SK-N-SH (cell line): ENCODE data around the gene HAPLN2. TPM values are rescaled to one million over a fixed set of nuclear protein-coding genes. Genes with fewer than 3 reads are reported as not detected.

Experiments used
- CTCF ChIA-PET: fragments of 300-600, 350-600 bp; formaldehyde crosslinking; extraction: SDS; loops from one replicate; lab custom pipeline; 2021; lab: Yijun Ruan, JAX
- POLR2A ChIA-PET: fragments of 350-600 bp; sonication (Branson Sonifier 250); formaldehyde crosslinking; extraction: SDS; loops from one replicate; lab custom pipeline; 2020; ENCODE audit warnings: antibody characterized with exemption, inconsistent platforms; lab: Yijun Ruan, JAX
- DNase-seq: peaks from one replicate; pipeline ENCODE4 v3.0.0; 2012
- H2AFZ ChIP-seq: fragments of 200-600 bp; sonication (generic); 2 replicates; pipeline ENCODE4 v1.8.1; 2016; ENCODE audit warnings: antibody characterized with exemption, mild to moderate bottlenecking, low read depth
- H3F3A ChIP-seq: fragments of 200-600 bp; sonication (generic); replicated peaks from 2 replicates; pipeline ENCODE3; 2016; ENCODE audit warnings: antibody characterized with exemption, mild to moderate bottlenecking; ENCODE audit not compliant: insufficient read depth
- H3K27ac ChIP-seq, 2 experiments: fragments of 200-500 bp in 1 of 2; fragments of 200-600 bp in 1 of 2; sonication (Bioruptor generic) in 1 of 2; sonication (generic), shearing (Covaris generic) in 1 of 2; 2 replicates each; pipeline versions ENCODE4 v1.5.1 to v1.6.1; 2014 to 2016; ENCODE audit warnings: low read depth in 2 of 2, inconsistent platforms in 1 of 2, low read length in 1 of 2, mild to moderate bottlenecking in 1 of 2, mixed read lengths in 1 of 2
- H3K27me3 ChIP-seq: fragments of 200-600 bp; sonication (generic), shearing (Covaris generic); 2 replicates; pipeline ENCODE4 v1.6.1; 2016; ENCODE audit warnings: mixed run types; ENCODE audit not compliant: insufficient read depth
- H3K36me3 ChIP-seq, 2 experiments: fragments of 200-500 bp in 1 of 2; fragments of 200-600 bp in 1 of 2; sonication (Bioruptor generic) in 1 of 2; sonication (generic) in 1 of 2; replicated peaks in 1 of 2; 2 replicates each; pipeline versions ENCODE3 to v1.5.1; 2014 to 2016; ENCODE audit warnings: low read length in 1 of 2, mild to moderate bottlenecking in 1 of 2; ENCODE audit not compliant: insufficient read depth in 2 of 2, control insufficient read depth in 1 of 2
- H3K4me1 ChIP-seq, 2 experiments: fragments of 200-500 bp in 1 of 2; fragments of 200-600 bp in 1 of 2; sonication (Bioruptor generic) in 1 of 2; sonication (generic), shearing (Covaris generic) in 1 of 2; 2 replicates each; pipeline versions ENCODE4 v1.5.1 to v1.6.1; 2014 to 2016; ENCODE audit warnings: low read depth in 1 of 2, low read length in 1 of 2, mixed run types in 1 of 2; ENCODE audit not compliant: insufficient read depth in 2 of 2, control insufficient read depth in 1 of 2
- H3K4me2 ChIP-seq: fragments of 200-600 bp; sonication (generic), shearing (Covaris generic); 2 replicates; pipeline ENCODE4 v1.6.1; 2017; ENCODE audit warnings: mixed run types
- H3K4me3 ChIP-seq, 2 experiments: fragments of 200-500 bp in 1 of 2; fragments of 200-600 bp in 1 of 2; sonication (Bioruptor generic) in 1 of 2; sonication (generic), shearing (Covaris generic) in 1 of 2; 2 replicates each; pipeline versions ENCODE4 v1.5.1 to v1.8.1; 2014 to 2016; ENCODE audit warnings: low read depth in 2 of 2, inconsistent platforms in 1 of 2, low read length in 1 of 2, mild to moderate bottlenecking in 1 of 2, mixed read lengths in 1 of 2, moderate library complexity in 1 of 2
- H3K79me2 ChIP-seq: fragments of 200-600 bp; sonication (generic); 2 replicates; pipeline ENCODE4 v1.8.1; 2017; ENCODE audit warnings: mild to moderate bottlenecking; ENCODE audit not compliant: insufficient read depth
- H3K9ac ChIP-seq: fragments of 200-600 bp; sonication (generic); 2 replicates; pipeline ENCODE4 v1.6.1; 2017; ENCODE audit warnings: mixed run types
- H3K9me2 ChIP-seq: fragments of 200-600 bp; sonication (generic); 2 replicates; pipeline ENCODE4 v1.6.1; 2017; ENCODE audit warnings: mixed run types
- H3K9me3 ChIP-seq: fragments of 200-600 bp; sonication (generic); 2 replicates; pipeline ENCODE4 v1.6.1; 2017; ENCODE audit warnings: mixed run types, mild to moderate bottlenecking, moderate library complexity
- H4K20me1 ChIP-seq: fragments of 200-600 bp; sonication (generic); 2 replicates; pipeline ENCODE4 v1.6.1; 2017; ENCODE audit warnings: mild to moderate bottlenecking, mixed run types; ENCODE audit not compliant: insufficient read depth
- CTCF ChIP-seq: fragments of 200-600 bp; sonication (generic); IDR thresholded peaks from 2 replicates; pipeline ENCODE4 v1.6.1; 2017; ENCODE audit warnings: antibody characterized with exemption, mild to moderate bottlenecking, moderate library complexity
- ELF1 ChIP-seq: IDR thresholded peaks from 2 replicates; pipeline ENCODE4 v1.4.0; 2012
- EP300 ChIP-seq, 2 experiments: IDR thresholded peaks; 2 replicates each; pipeline versions ENCODE4 v1.4.0 to v1.6.1; 2012; ENCODE audit warnings: borderline replicate concordance in 1 of 2, low read depth in 1 of 2, low read length in 1 of 2
- FOXJ3 ChIP-seq: sonication (generic); formaldehyde crosslinking; IDR thresholded peaks from 2 replicates; pipeline ENCODE4 v1.5.1; 2020; ENCODE audit warnings: mild to moderate bottlenecking, missing genetic modification reagents
- GABPA ChIP-seq: IDR thresholded peaks from 2 replicates; pipeline ENCODE4 v1.4.0; 2012; ENCODE audit warnings: low read depth, mild to moderate bottlenecking
- JUND ChIP-seq: IDR thresholded peaks from 2 replicates; pipeline ENCODE4 v1.4.0; 2012
- PBX3 ChIP-seq: IDR thresholded peaks from 2 replicates; pipeline ENCODE4; 2012
- POLR2AphosphoS5 ChIP-seq: IDR thresholded peaks from 2 replicates; pipeline ENCODE4 v1.6.1; 2012; ENCODE audit warnings: low read depth, low read length
- RFX5 ChIP-seq: IDR thresholded peaks from 2 replicates; pipeline ENCODE4 v1.6.1; 2012; ENCODE audit warnings: mild to moderate bottlenecking, improper control_type of control experiment, low read length
- TAF1 ChIP-seq: IDR thresholded peaks from 2 replicates; pipeline ENCODE4 v1.6.1; 2012; ENCODE audit warnings: low read depth, mild to moderate bottlenecking, low read length, moderate library complexity, borderline replicate concordance
- USF1 ChIP-seq: IDR thresholded peaks from 2 replicates; pipeline ENCODE4 v1.4.0; 2012; ENCODE audit warnings: low read depth, borderline replicate concordance
- YY1 ChIP-seq: IDR thresholded peaks from 2 replicates; pipeline ENCODE4 v1.4.0; 2012; ENCODE audit warnings: low read depth, mild to moderate bottlenecking
- ZBTB33 ChIP-seq: IDR thresholded peaks from 2 replicates; pipeline ENCODE4 v1.4.0; 2012; ENCODE audit warnings: low read depth, borderline replicate concordance
- WGBS: methylation state at CpG from one replicate; pipeline ENCODE4 v1.1.6; 2017; ENCODE audit warnings: low lambda C conversion rate; 5-methylcytosine and 5-hydroxymethylcytosine counted together
- polyA plus RNA-seq, 3 experiments: library from polyadenylated mRNA; depleted of rRNA; stranded (reverse); fragments of >200 nt; gene quantifications; 2 replicates each; pipeline ENCODE4 v1.2.3, GENCODE V29; 2012

HAPLN2 gene
- polyA plus RNA-seq, 1 of the 3 experiments (the other 2 are of a cell fraction), result 0.20 TPM

GRCh38 chr1:156589546-156589945, 29.7 kb upstream of the HAPLN2 start:
- no peak overlapping the region for H3K4me3 ChIP-seq
- H2AFZ ChIP-seq, result no peak overlapping the region
- H3F3A ChIP-seq, result peaks cover 10% of the 10 kb centered on the region
- H3K4me1 ChIP-seq, result peaks cover 0 to 16% of the 10 kb centered on the region in 2 experiments; a peak in 2 of 4 replicates
- no peak overlapping the region for H3K27ac ChIP-seq
- no peaks in the 10 kb centered on the region for H3K9me3 ChIP-seq
- DNase-seq, result no peak
- no peak overlapping the region for H3K4me2 ChIP-seq
- H3K9me2 ChIP-seq, result no peaks in the 10 kb centered on the region
- H4K20me1 ChIP-seq, result no peaks in the 10 kb centered on the region
- peaks cover 12% of the 10 kb centered on the region; the same call in 1 of the 2 replicates for H3K79me2 ChIP-seq
- peaks cover 5 to 20% of the 10 kb centered on the region in 2 experiments for H3K36me3 ChIP-seq
- TF ChIP-seq GABPA (no peak), FOXJ3 (CRISPR knock-in tag) (no peak), JUND (no peak), YY1 (no peak), ELF1 (no peak), RFX5 (no peak), USF1 (no peak), EP300 (IDR thresholded peaks at IDR 0.05; ENCODE audit: borderline replicate concordance in 1 of 2, low read depth in 1 of 2, low read length in 1 of 2) (no peak), PBX3 (no peak), TAF1 (no peak)
- TF ChIP-seq, all 33 proteins: peak for 0
- POLR2A ChIA-PET, result no interaction called here
- whole genome bisulfite sequencing, result 85% methylated on average over 5 of the region's 5 CpGs
- no peaks in the 10 kb centered on the region for H3K27me3 ChIP-seq
- H3K9ac ChIP-seq, result no peak overlapping the region
- CTCF ChIA-PET, result interaction anchor here (1.3 to 11.1 kb wide), 2 partner anchors 15 to 20 kb away, joined by 3 to 104 read pairs; no protein-coding TSS in a partner anchor

- no peaks in the 10 kb centered on the region for H3K9me2 ChIP-seq
- peak overlapping the region; percentile 96 for H3K4me2 ChIP-seq
- peaks cover 15 to 30% of the 10 kb centered on the region in 2 experiments for H3K36me3 ChIP-seq
- peaks cover 0 to 16% of the 10 kb centered on the region in 2 experiments; a peak in 2 of 4 replicates for H3K4me1 ChIP-seq
- no peaks in the 10 kb centered on the region for H3K27me3 ChIP-seq
- peak overlapping the region; percentile 83; the same call in 1 of the 2 replicates for H3K9ac ChIP-seq
- H3K9me3 ChIP-seq, result no peaks in the 10 kb centered on the region
- H3F3A ChIP-seq, result peaks cover 13% of the 10 kb centered on the region
- ChIA-PET CTCF (interaction anchor here (1.0 to 4.3 kb wide), 14 partner anchors 11 to 145 kb away, joined by 3 to 42 read pairs (median 4); partner anchors contain the start of gene TTC24), POLR2A (interaction anchor here (0.7 to 2.8 kb wide), 3 partner anchors 9 to 11 kb away, joined by 4 to 15 read pairs (median 10); partner anchors contain the start of genes GPATCH4 and TTC24)
- peak overlapping the region; percentile 57 for H2AFZ ChIP-seq
- DNase-seq, result no peak
- no peak for TF ChIP-seq ZBTB33
- no peak for TF ChIP-seq RFX5
- TF ChIP-seq CTCF, result no peak
- no peak for TF ChIP-seq POLR2AphosphoS5
- H4K20me1 ChIP-seq, result no peaks in the 10 kb centered on the region
- 0 out of 4 replicates have a peak overlapping the region, but pooled peaks of 1 of the 2 experiments have one; percentile 86 for H3K4me3 ChIP-seq
- H3K79me2 ChIP-seq, result peaks cover 12% of the 10 kb centered on the region; the same call in 1 of the 2 replicates
- WGBS, result 92% methylated on average over 10 of the region's 10 CpGs
- peak overlapping the region; percentile 64 to 93; a peak in 2 of 4 replicates for H3K27ac ChIP-seq
Observed at GRCh38 chr1:156590326-156591180, 28.7 kb upstream of the HAPLN2 start.
